HCT116 (cell line): ENCODE results near the gene CTAGE1. TPM values are rescaled to one million over a fixed set of nuclear protein-coding genes. Genes with fewer than 3 reads are reported as not detected.

Experiments
- ATAC-seq: fragments of 200-7000 bp; cut with Tn5 transposase; 2 replicates; pipeline ENCODE4 v1.9.1; 2020; ENCODE audit warnings: mild to moderate bottlenecking, moderate library complexity
- BruUV-seq: library from RNA; stranded (reverse); fragments of 400-500 nt; replicated peaks from 2 replicates; lab custom pipeline; 2021; lab: Mats Ljungman, UMichigan
- CTCF ChIA-PET: fragments of 300-600 bp; sonication (Branson Sonifier 250); formaldehyde crosslinking; loops from one replicate; lab custom pipeline; 2021; ENCODE audit warnings: antibody characterized with exemption; lab: Charles Lee
- POLR2A ChIA-PET: fragments of 300-600, 350-600 bp; sonication (Branson Sonifier 250); formaldehyde crosslinking; loops from one replicate; lab custom pipeline; 2021; ENCODE audit warnings: antibody characterized with exemption; lab: Charles Lee
- RAD21 ChIA-PET, 2 experiments: fragments of 300-600 bp; sonication (Branson Sonifier 250); formaldehyde crosslinking; loops; one replicate each; lab custom pipeline; 2023; ENCODE audit warnings: low total read pairs in 2 of 2; ENCODE audit not compliant: uncharacterized antibody in 2 of 2, unreplicated experiment in 2 of 2, low non-redundant PET in 1 of 2; lab: Charles Lee
- DNase-seq: peaks from one replicate; pipeline ENCODE4 v3.0.0-alpha.2; 2010; ENCODE audit warnings: low read depth, low spot score
- H2AFZ ChIP-seq: fragments of 200-600 bp; shearing (Covaris generic), sonication (generic); 2 replicates; pipeline ENCODE4 v1.6.1; 2017; ENCODE audit warnings: low read depth, mixed run types, mixed read lengths, antibody characterized with exemption, low read length; ENCODE audit not compliant: poor library complexity, severe bottlenecking
- H3K27ac ChIP-seq: 2 replicates; pipeline ENCODE4 v1.5.1; 2012; ENCODE audit warnings: low read depth, low read length
- H3K27me3 ChIP-seq: fragments of 200-600 bp; sonication (generic); 2 replicates; pipeline ENCODE4 v1.6.1; 2016; ENCODE audit warnings: mixed run types, low read length, mixed read lengths; ENCODE audit not compliant: insufficient read depth
- H3K36me3 ChIP-seq, 2 experiments: fragments of 200-500 bp in 1 of 2; fragments of 200-600 bp in 1 of 2; sonication (Bioruptor generic) in 1 of 2; sonication (generic) in 1 of 2; 2 replicates each; pipeline versions ENCODE4 v1.5.1 to v1.6.1; 2014 to 2016; ENCODE audit warnings: low read length in 2 of 2, inconsistent platforms in 1 of 2, mixed read lengths in 1 of 2, mixed run types in 1 of 2; ENCODE audit not compliant: insufficient read depth in 2 of 2, control insufficient read depth in 1 of 2
- H3K4me1 ChIP-seq, 2 experiments: fragments of 200-600 bp in 1 of 2; sonication (generic) in 1 of 2; 2 replicates each; pipeline versions ENCODE4 v1.5.1 to v1.6.1; 2012 to 2017; ENCODE audit warnings: low read length in 2 of 2, inconsistent platforms in 1 of 2, mild to moderate bottlenecking in 1 of 2, mixed read lengths in 1 of 2, mixed run types in 1 of 2, moderate library complexity in 1 of 2; ENCODE audit not compliant: insufficient read depth in 2 of 2, control insufficient read depth in 1 of 2
- H3K4me2 ChIP-seq: fragments of 200-600 bp; sonication (generic); 2 replicates; pipeline ENCODE4 v1.6.1; 2017; ENCODE audit warnings: mixed run types, low read length, mixed read lengths
- H3K4me3 ChIP-seq, 2 experiments: fragments of 200-600 bp in 1 of 2; sonication (generic) in 1 of 2; replicated peaks in 1 of 2; 2 replicates each; pipeline ENCODE4 v1.5.1; 2011 to 2016; ENCODE audit warnings: low read length in 2 of 2, control low read depth in 1 of 2, low read depth in 1 of 2, mild to moderate bottlenecking in 1 of 2, mixed read lengths in 1 of 2, mixed run types in 1 of 2
- H3K79me2 ChIP-seq: fragments of 200-600 bp; sonication (generic); 2 replicates; pipeline ENCODE4 v1.6.1; 2017; ENCODE audit warnings: mild to moderate bottlenecking, mixed run types, low read length, moderate library complexity, mixed read lengths; ENCODE audit not compliant: insufficient read depth
- H3K9ac ChIP-seq: fragments of 200-600 bp; sonication (generic); 2 replicates; pipeline ENCODE4 v1.6.1; 2016; ENCODE audit warnings: low read length, mixed read lengths
- H3K9me2 ChIP-seq: fragments of 200-600 bp; sonication (generic), shearing (Covaris generic); 2 replicates; pipeline ENCODE4 v1.6.1; 2017; ENCODE audit warnings: mixed run types, mild to moderate bottlenecking, moderate library complexity; ENCODE audit not compliant: insufficient read depth
- H3K9me3 ChIP-seq, 2 experiments: fragments of 200-500 bp in 1 of 2; fragments of 200-600 bp in 1 of 2; sonication (Bioruptor generic) in 1 of 2; sonication (generic) in 1 of 2; 2 replicates each; pipeline ENCODE4 v1.6.1; 2014 to 2017; ENCODE audit warnings: low read length in 2 of 2, mixed read lengths in 2 of 2, inconsistent platforms in 1 of 2, low read depth in 1 of 2, mild to moderate bottlenecking in 1 of 2, mixed run types in 1 of 2, moderate library complexity in 1 of 2; ENCODE audit not compliant: control insufficient read depth in 1 of 2, insufficient read depth in 1 of 2
- H4K20me1 ChIP-seq: fragments of 200-600 bp; sonication (generic), shearing (Covaris generic); 2 replicates; pipeline ENCODE4 v1.6.1; 2017; ENCODE audit warnings: mixed run types, mild to moderate bottlenecking, moderate library complexity; ENCODE audit not compliant: insufficient read depth
- CBX3 ChIP-seq: IDR thresholded peaks from 2 replicates; pipeline ENCODE4 v1.6.1; 2012; ENCODE audit warnings: low read depth
- CEBPB ChIP-seq: IDR thresholded peaks from 2 replicates; pipeline ENCODE4 v1.6.1; 2012; ENCODE audit warnings: low read depth
- EGR1 ChIP-seq: IDR thresholded peaks from 2 replicates; pipeline ENCODE4 v1.6.1; 2012; ENCODE audit warnings: low read depth
- EZH2phosphoT487 ChIP-seq: fragments of 200-600 bp; IDR thresholded peaks from 2 replicates; pipeline ENCODE4 v1.6.1; 2018; ENCODE audit warnings: antibody characterized with exemption, borderline replicate concordance
- JUND ChIP-seq: IDR thresholded peaks from 2 replicates; pipeline ENCODE4 v1.6.1; 2012
- POLR2A ChIP-seq: IDR thresholded peaks from 2 replicates; pipeline ENCODE4 v1.7.0; 2011; ENCODE audit warnings: borderline replicate concordance; ENCODE audit not compliant: insufficient read depth, insufficient read length; ENCODE audit errors: extremely low read depth
- RAD21 ChIP-seq: IDR thresholded peaks from 2 replicates; pipeline ENCODE4 v1.6.1; 2012; ENCODE audit warnings: low read depth, mild to moderate bottlenecking
- SIN3A ChIP-seq: IDR thresholded peaks from 2 replicates; pipeline ENCODE4 v1.6.1; 2012; ENCODE audit warnings: low read depth
- SP1 ChIP-seq: IDR thresholded peaks from 2 replicates; pipeline ENCODE4 v1.6.1; 2012; ENCODE audit warnings: low read depth
- ZFX ChIP-seq: fragments of 450-650 bp; IDR thresholded peaks from 2 replicates; pipeline ENCODE4 v1.6.1; 2017
- ZNF274 ChIP-seq: fragments of 200-500 bp; sonication (Bioruptor generic); IDR thresholded peaks from 2 replicates; pipeline ENCODE4 v1.6.1; 2014; ENCODE audit warnings: mild to moderate bottlenecking, low read depth, low read length, inconsistent platforms
- intact Hi-C: fragments of 100-400 bp; cut with micrococcal nuclease; formaldehyde crosslinking; loops from 2 replicates; pipeline ENCODE4 v1.10.0; 2022
- total RNA-seq: library from RNA; stranded (reverse); gene quantifications from one replicate; pipeline ENCODE4 v1.2.1, GENCODE V29; 2021; ENCODE audit not compliant: unreplicated experiment
- TF ChIP-seq, protein P1 (sequence below): IDR thresholded peaks from 2 replicates; pipeline ENCODE4 v1.6.1; 2012; ENCODE audit warnings: low read depth
- TF ChIP-seq, protein P2 (sequence below): IDR thresholded peaks from 2 replicates; pipeline ENCODE4 v1.6.1; 2011; ENCODE audit warnings: mild to moderate bottlenecking, low read length, moderate library complexity; ENCODE audit not compliant: insufficient replicate concordance; ENCODE audit errors: extremely low read depth
- TF ChIP-seq, protein P3 (sequence below): IDR thresholded peaks from 2 replicates; pipeline ENCODE4 v1.6.1; 2012

The CTAGE1 gene
- total RNA-seq, 1 experiment from 2014 or later = not detected

DNA sequence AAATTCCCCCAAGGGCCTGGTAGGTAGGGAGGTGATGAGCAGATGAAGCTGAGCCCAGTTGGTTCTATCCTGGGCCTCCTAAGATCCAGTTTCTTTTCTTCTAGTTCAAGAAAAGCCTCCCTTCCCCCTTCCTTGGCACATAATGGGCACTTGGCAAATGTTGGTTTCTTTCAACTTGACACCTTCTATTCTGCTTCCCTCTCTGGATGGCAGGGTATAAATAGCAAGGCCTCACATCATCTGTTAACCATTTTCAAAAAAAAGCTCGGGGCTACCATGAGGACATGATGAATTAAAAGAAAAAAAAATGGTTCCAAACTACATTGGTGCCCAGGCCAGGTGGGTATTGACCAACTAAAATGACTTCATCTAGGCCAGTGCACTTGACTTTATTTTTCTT, 29.9 kb downstream of the CTAGE1 start:
- Histone ChIP-seq H3K9ac (no peak overlapping the region), H3K4me2 (no peak overlapping the region), H2AFZ (no peak overlapping the region), H4K20me1 (no peaks in the 10 kb centered on the region), H3K9me3 (no peaks in the 10 kb centered on the region), H3K9me2 (no peaks in the 10 kb centered on the region), H3K4me1 (peaks cover 0 to 7% of the 10 kb centered on the region in 2 experiments; a peak in 1 of 4 replicates), H3K27ac (no peak overlapping the region), H3K4me3 (no peak overlapping the region), H3K27me3 (no peaks in the 10 kb centered on the region), H3K36me3 (no peaks in the 10 kb centered on the region), H3K79me2 (no peaks in the 10 kb centered on the region)
- ChIA-PET RAD21 (no interaction called here), CTCF (interaction anchor here (2.2 kb wide), 1 partner anchor 10 kb away, joined by 8 read pairs; no protein-coding TSS in a partner anchor), POLR2A (no interaction called here)
- ATAC-seq (no peak), DNase-seq (no peak)
- TF ChIP-seq ZFX = no peak
- TF ChIP-seq SIN3A = no peak
- no peak for TF ChIP-seq SP1
- no peak for TF ChIP-seq EGR1
- TF ChIP-seq, protein P1, sequence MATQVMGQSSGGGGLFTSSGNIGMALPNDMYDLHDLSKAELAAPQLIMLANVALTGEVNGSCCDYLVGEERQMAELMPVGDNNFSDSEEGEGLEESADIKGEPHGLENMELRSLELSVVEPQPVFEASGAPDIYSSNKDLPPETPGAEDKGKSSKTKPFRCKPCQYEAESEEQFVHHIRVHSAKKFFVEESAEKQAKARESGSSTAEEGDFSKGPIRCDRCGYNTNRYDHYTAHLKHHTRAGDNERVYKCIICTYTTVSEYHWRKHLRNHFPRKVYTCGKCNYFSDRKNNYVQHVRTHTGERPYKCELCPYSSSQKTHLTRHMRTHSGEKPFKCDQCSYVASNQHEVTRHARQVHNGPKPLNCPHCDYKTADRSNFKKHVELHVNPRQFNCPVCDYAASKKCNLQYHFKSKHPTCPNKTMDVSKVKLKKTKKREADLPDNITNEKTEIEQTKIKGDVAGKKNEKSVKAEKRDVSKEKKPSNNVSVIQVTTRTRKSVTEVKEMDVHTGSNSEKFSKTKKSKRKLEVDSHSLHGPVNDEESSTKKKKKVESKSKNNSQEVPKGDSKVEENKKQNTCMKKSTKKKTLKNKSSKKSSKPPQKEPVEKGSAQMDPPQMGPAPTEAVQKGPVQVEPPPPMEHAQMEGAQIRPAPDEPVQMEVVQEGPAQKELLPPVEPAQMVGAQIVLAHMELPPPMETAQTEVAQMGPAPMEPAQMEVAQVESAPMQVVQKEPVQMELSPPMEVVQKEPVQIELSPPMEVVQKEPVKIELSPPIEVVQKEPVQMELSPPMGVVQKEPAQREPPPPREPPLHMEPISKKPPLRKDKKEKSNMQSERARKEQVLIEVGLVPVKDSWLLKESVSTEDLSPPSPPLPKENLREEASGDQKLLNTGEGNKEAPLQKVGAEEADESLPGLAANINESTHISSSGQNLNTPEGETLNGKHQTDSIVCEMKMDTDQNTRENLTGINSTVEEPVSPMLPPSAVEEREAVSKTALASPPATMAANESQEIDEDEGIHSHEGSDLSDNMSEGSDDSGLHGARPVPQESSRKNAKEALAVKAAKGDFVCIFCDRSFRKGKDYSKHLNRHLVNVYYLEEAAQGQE = no peak
- no peak for TF ChIP-seq RAD21
- TF ChIP-seq, protein P2, sequence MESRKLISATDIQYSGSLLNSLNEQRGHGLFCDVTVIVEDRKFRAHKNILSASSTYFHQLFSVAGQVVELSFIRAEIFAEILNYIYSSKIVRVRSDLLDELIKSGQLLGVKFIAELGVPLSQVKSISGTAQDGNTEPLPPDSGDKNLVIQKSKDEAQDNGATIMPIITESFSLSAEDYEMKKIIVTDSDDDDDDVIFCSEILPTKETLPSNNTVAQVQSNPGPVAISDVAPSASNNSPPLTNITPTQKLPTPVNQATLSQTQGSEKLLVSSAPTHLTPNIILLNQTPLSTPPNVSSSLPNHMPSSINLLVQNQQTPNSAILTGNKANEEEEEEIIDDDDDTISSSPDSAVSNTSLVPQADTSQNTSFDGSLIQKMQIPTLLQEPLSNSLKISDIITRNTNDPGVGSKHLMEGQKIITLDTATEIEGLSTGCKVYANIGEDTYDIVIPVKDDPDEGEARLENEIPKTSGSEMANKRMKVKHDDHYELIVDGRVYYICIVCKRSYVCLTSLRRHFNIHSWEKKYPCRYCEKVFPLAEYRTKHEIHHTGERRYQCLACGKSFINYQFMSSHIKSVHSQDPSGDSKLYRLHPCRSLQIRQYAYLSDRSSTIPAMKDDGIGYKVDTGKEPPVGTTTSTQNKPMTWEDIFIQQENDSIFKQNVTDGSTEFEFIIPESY = no peak
- TF ChIP-seq, protein P3, sequence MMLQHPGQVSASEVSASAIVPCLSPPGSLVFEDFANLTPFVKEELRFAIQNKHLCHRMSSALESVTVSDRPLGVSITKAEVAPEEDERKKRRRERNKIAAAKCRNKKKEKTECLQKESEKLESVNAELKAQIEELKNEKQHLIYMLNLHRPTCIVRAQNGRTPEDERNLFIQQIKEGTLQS = no peak
- TF ChIP-seq POLR2A = no peak
- no peak for TF ChIP-seq JUND
- no peak for TF ChIP-seq EZH2phosphoT487
- TF ChIP-seq ZNF274 = no peak
- TF ChIP-seq CBX3 = no peak
- no peak for TF ChIP-seq CEBPB
- no TSS peak for BruUV-seq
- intact Hi-C loops = no loop called here
